Muscle layer of colon (tissue), 2 donors: ENCODE data around the gene POU2F1.
"Not testable (repeated sequence)": the region's sequence is repeated elsewhere in the genome, so short reads cannot be mapped to it uniquely, and the experiment has no call there.

Source experiments
- H3K27ac ChIP-seq: one replicate; pipeline ENCODE4 v1.7.0; 2013; ENCODE audit warnings: low read depth, mild to moderate bottlenecking, low read length, moderate library complexity
- H3K27me3 ChIP-seq, 2 donors: one replicate each; pipeline ENCODE4 v1.7.0; 2013; ENCODE audit warnings: low read length in 2 of 2, mild to moderate bottlenecking in 2 of 2; ENCODE audit not compliant: insufficient read depth in 2 of 2, control insufficient read depth in 1 of 2
- H3K36me3 ChIP-seq: one replicate; pipeline ENCODE4 v1.7.0; 2013; ENCODE audit warnings: mild to moderate bottlenecking, low read length; ENCODE audit not compliant: insufficient read depth
- H3K4me1 ChIP-seq: one replicate; pipeline ENCODE4 v1.7.0; 2013; ENCODE audit warnings: mild to moderate bottlenecking, low read length; ENCODE audit not compliant: insufficient read depth
- H3K4me3 ChIP-seq, 2 donors: one replicate each; pipeline ENCODE4 v1.7.0; 2013; ENCODE audit warnings: low read length in 2 of 2, low read depth in 1 of 2, mild to moderate bottlenecking in 1 of 2, moderate library complexity in 1 of 2
- H3K9ac ChIP-seq: one replicate; pipeline ENCODE4 v1.7.0; 2013; ENCODE audit warnings: low read length
- H3K9me3 ChIP-seq: one replicate; pipeline ENCODE4 v1.7.0; 2013; ENCODE audit warnings: mild to moderate bottlenecking, low read length
- donor health status: abdominal sarcoma.
- donor health status: Adenocarcinoma of cecum.

POU2F1 gene

GRCh38 chr1:167237000-167237399, 16.3 kb downstream of the POU2F1 start:
- Histone ChIP-seq H3K27me3 (no peaks in the 10 kb centered on the region), H3K4me1 (peaks cover 6% of the 10 kb centered on the region), H3K4me3 (no peak overlapping the region), H3K9me3 (no peaks in the 10 kb centered on the region), H3K36me3 (no peaks in the 10 kb centered on the region), H3K9ac (no peak overlapping the region), H3K27ac (no peak overlapping the region)

- H3K36me3 ChIP-seq, result no peaks in the 10 kb centered on the region
- no peak overlapping the region for H3K9ac ChIP-seq
- H3K4me3 ChIP-seq, result no peak overlapping the region
- no peaks in the 10 kb centered on the region for H3K9me3 ChIP-seq
- H3K27me3 ChIP-seq, result no peaks in the 10 kb centered on the region
- H3K4me1 ChIP-seq, result peaks cover 6% of the 10 kb centered on the region
- H3K27ac ChIP-seq, result no peak overlapping the region
Observed at GRCh38 chr1:167238713-167239112, 18.0 kb downstream of the POU2F1 start.

GRCh38 chr1:167239257-167239656, 18.6 kb downstream of the POU2F1 start:
- Histone ChIP-seq H3K4me1 (peaks cover 6% of the 10 kb centered on the region), H3K27ac (no peak overlapping the region), H3K27me3 (no peaks in the 10 kb centered on the region), H3K9me3 (no peaks in the 10 kb centered on the region), H3K36me3 (no peaks in the 10 kb centered on the region), H3K9ac (no peak overlapping the region), H3K4me3 (no peak overlapping the region)

GRCh38 chr1:167244244-167244643, 23.6 kb downstream of the POU2F1 start:
- H3K4me3 ChIP-seq, result no peak overlapping the region
- H3K4me1 ChIP-seq, result no peaks in the 10 kb centered on the region
- H3K36me3 ChIP-seq, result no peaks in the 10 kb centered on the region
- H3K9ac ChIP-seq, result no peak overlapping the region
- no peaks in the 10 kb centered on the region for H3K9me3 ChIP-seq
- H3K27me3 ChIP-seq, result no peaks in the 10 kb centered on the region
- H3K27ac ChIP-seq, result no peak overlapping the region

- H3K9me3 ChIP-seq, H3K27me3 ChIP-seq, H3K36me3 ChIP-seq, H3K4me3 ChIP-seq, H3K4me1 ChIP-seq, H3K27ac ChIP-seq, H3K9ac ChIP-seq: not testable (repeated sequence)
Observed at GRCh38 chr1:167245168-167245567, 24.5 kb downstream of the POU2F1 start.

GRCh38 chr1:167246971-167247370, 26.3 kb downstream of the POU2F1 start:
- H3K9ac ChIP-seq, result no peak overlapping the region
- H3K27ac ChIP-seq, result no peak overlapping the region
- no peaks in the 10 kb centered on the region for H3K4me1 ChIP-seq
- H3K4me3 ChIP-seq, result no peak overlapping the region
- H3K9me3 ChIP-seq, result no peaks in the 10 kb centered on the region
- no peaks in the 10 kb centered on the region for H3K27me3 ChIP-seq
- H3K36me3 ChIP-seq, result no peaks in the 10 kb centered on the region

- H3K27ac ChIP-seq, result no peak overlapping the region
- H3K4me1 ChIP-seq, result no peaks in the 10 kb centered on the region
- no peaks in the 10 kb centered on the region for H3K27me3 ChIP-seq
- no peaks in the 10 kb centered on the region for H3K9me3 ChIP-seq
- H3K4me3 ChIP-seq, result no peak overlapping the region
- H3K36me3 ChIP-seq, result no peaks in the 10 kb centered on the region
- no peak overlapping the region for H3K9ac ChIP-seq
Observed at GRCh38 chr1:167247754-167248153, 27.1 kb downstream of the POU2F1 start.

GRCh38 chr1:167248707-167249642, 28.3 kb downstream of the POU2F1 start:
- Histone ChIP-seq H3K36me3 (no peaks in the 10 kb centered on the region), H3K9ac (no peak overlapping the region), H3K27ac (no peak overlapping the region), H3K4me3 (no peak overlapping the region), H3K9me3 (no peaks in the 10 kb centered on the region), H3K27me3 (no peaks in the 10 kb centered on the region), H3K4me1 (no peaks in the 10 kb centered on the region)

GRCh38 chr1:167249702-167250101, 29.0 kb downstream of the POU2F1 start:
- Histone ChIP-seq H3K36me3 (no peaks in the 10 kb centered on the region), H3K27me3 (no peaks in the 10 kb centered on the region), H3K4me3 (no peak overlapping the region), H3K9ac (no peak overlapping the region), H3K9me3 (no peaks in the 10 kb centered on the region), H3K27ac (no peak overlapping the region), H3K4me1 (no peaks in the 10 kb centered on the region)

GRCh38 chr1:167250482-167250881, 29.8 kb downstream of the POU2F1 start:
- Histone ChIP-seq H3K4me3 (no peak overlapping the region), H3K27ac (no peak overlapping the region), H3K9ac (no peak overlapping the region), H3K4me1 (no peaks in the 10 kb centered on the region), H3K36me3 (no peaks in the 10 kb centered on the region), H3K27me3 (no peaks in the 10 kb centered on the region), H3K9me3 (no peaks in the 10 kb centered on the region)

- Histone ChIP-seq H3K4me1 (peaks cover 1% of the 10 kb centered on the region), H3K27ac (no peak overlapping the region), H3K9me3 (no peaks in the 10 kb centered on the region), H3K36me3 (no peaks in the 10 kb centered on the region), H3K9ac (no peak overlapping the region), H3K27me3 (no peaks in the 10 kb centered on the region), H3K4me3 (no peak overlapping the region)
Observed at GRCh38 chr1:167251472-167251871, 30.8 kb downstream of the POU2F1 start.

- no peaks in the 10 kb centered on the region for H3K36me3 ChIP-seq
- H3K9ac ChIP-seq, result no peak overlapping the region
- no peak overlapping the region for H3K27ac ChIP-seq
- peaks cover 13% of the 10 kb centered on the region for H3K4me1 ChIP-seq
- H3K27me3 ChIP-seq, result no peaks in the 10 kb centered on the region
- no peaks in the 10 kb centered on the region for H3K9me3 ChIP-seq
- H3K4me3 ChIP-seq, result no peak overlapping the region
Observed at GRCh38 chr1:167252986-167253385, 32.3 kb downstream of the POU2F1 start.
